GM18517 (cell line): ENCODE measurements around the gene SLC22A15.
"Not testable (repeated sequence)": the region's sequence is repeated elsewhere in the genome, so short reads cannot be mapped to it uniquely, and the experiment has no call there.

Experiments used
- ATAC-seq: cut with Tn5 transposase; IDR thresholded peaks from one replicate; pipeline ENCODE4 v1.9.1; 2021; ENCODE audit warnings: mild to moderate bottlenecking, moderate library complexity; ENCODE audit not compliant: unreplicated experiment

The SLC22A15 gene

GRCh38 chr1:116031302-116031835 is 55.1 kb downstream of the SLC22A15 start:
- ATAC-seq, result no peak

GRCh38 chr1:116033322-116033721 is 57.0 kb downstream of the SLC22A15 start:
- ATAC-seq, result no peak

GRCh38 chr1:116036255-116036654 is 59.9 kb downstream of the SLC22A15 start:
- ATAC-seq, result no peak

GRCh38 chr1:116038679-116039078 is 62.4 kb downstream of the SLC22A15 start:
- ATAC-seq, result no peak

- no peak for ATAC-seq
These were observed 67.8 kb downstream of the SLC22A15 start for GRCh38 chr1:116044071-116044470.

- not testable (repeated sequence) for ATAC-seq
These were observed 70.6 kb downstream of the SLC22A15 start for GRCh38 chr1:116046933-116047332.

GRCh38 chr1:116051896-116052295 is 75.6 kb downstream of the SLC22A15 start:
- ATAC-seq, result not testable (repeated sequence)

GRCh38 chr1:116062201-116062600 is 85.9 kb downstream of the SLC22A15 start:
- no peak for ATAC-seq

- ATAC-seq, result no peak
These were observed 88.3 kb downstream of the SLC22A15 start for GRCh38 chr1:116064616-116065015.

- ATAC-seq, result no peak
These were observed 90.7 kb downstream of the SLC22A15 start for GRCh38 chr1:116066868-116067565.

- no peak for ATAC-seq
These were observed 91.2 kb downstream of the SLC22A15 start for GRCh38 chr1:116067566-116067890.

- ATAC-seq, result no peak
These were observed 99.3 kb downstream of the SLC22A15 start for GRCh38 chr1:116075575-116075974.

- no peak for ATAC-seq
These were observed 99.7 kb downstream of the SLC22A15 start for GRCh38 chr1:116075990-116076389.

- no peak for ATAC-seq
These were observed 100.5 kb downstream of the SLC22A15 start for GRCh38 chr1:116076831-116077230.

GRCh38 chr1:116078699-116079223 is 102.4 kb downstream of the SLC22A15 start:
- no peak for ATAC-seq

- ATAC-seq, result no peak
These were observed 111.3 kb downstream of the SLC22A15 start for GRCh38 chr1:116087628-116088027.

- no peak for ATAC-seq
These were observed 113.6 kb downstream of the SLC22A15 start for GRCh38 chr1:116089870-116090269.

- ATAC-seq, result no peak
These were observed 114.8 kb downstream of the SLC22A15 start for GRCh38 chr1:116091083-116091482.

GRCh38 chr1:116092752-116093489 is 116.6 kb downstream of the SLC22A15 start:
- ATAC-seq, result no peak

GRCh38 chr1:116095027-116095426 is 118.7 kb downstream of the SLC22A15 start:
- no peak for ATAC-seq

- no peak for ATAC-seq
These were observed 119.8 kb downstream of the SLC22A15 start for GRCh38 chr1:116096013-116096618.

- no peak for ATAC-seq
These were observed 121.3 kb downstream of the SLC22A15 start for GRCh38 chr1:116097626-116098025.
